Left cardiac atrium (tissue), 4 donors: ENCODE data around the gene LAMA5. TPM values are rescaled to one million over a fixed set of nuclear protein-coding genes. Genes with fewer than 3 reads are reported as not detected.
A peak's percentile ranks its signal among the peaks of the same experiment; 100 is the strongest.

Source experiments
- ATAC-seq, 2 donors: fragments of 200-7000 bp; cut with Tn5 transposase; one replicate each; pipeline ENCODE4 v1.9.1; 2020; ENCODE audit warnings: mild to moderate bottlenecking in 2 of 2, moderate library complexity in 2 of 2
- DNase-seq: peaks from one replicate; pipeline ENCODE4 v3.0.0-alpha.2; 2020
- intact Hi-C, 2 donors: fragments of 100-400 bp; cut with DNase I; formaldehyde crosslinking; loops; one replicate each; pipeline versions ENCODE4 v1.14.1 to v1.15.1; 2022 to 2023
- total RNA-seq, 2 donors: library from RNA; stranded (reverse); fragmentation: NEBNext Ultra II Directional; extraction: Animal tissue kit (Norgen Biotek cat#: 25700); gene quantifications; one replicate each; pipeline ENCODE4 v1.2.1, GENCODE V29; 2021
- donor health status: DM: no; HTN: yes; CAD: no.
- donor health status: DM: no; HTN: yes; CAD: no; lungs with severe emphysema.
- donor health status: DM: yes; HTN: yes; CAD: no.
- donor health status: Dilated cardiomyopathy.

The LAMA5 gene
- total RNA-seq, 2 donors from 2014 or later = 70.4 to 113 TPM

- intact Hi-C loops = no loop called here
- peak in 1 of 2 donors; percentile 9 for ATAC-seq
- DNase-seq = no peak
Observed at GRCh38 chr20:62291251-62292066, 75.7 kb downstream of the LAMA5 start.

- no peak for DNase-seq
- intact Hi-C loops = no loop called here
- no peak for ATAC-seq
Observed at GRCh38 chr20:62289898-62290297, 77.2 kb downstream of the LAMA5 start.

GRCh38 chr20:62289131-62289530 lies 78.0 kb downstream of the LAMA5 start:
- DNase-seq (no peak), ATAC-seq (no peak)
- intact Hi-C loops = no loop called here

GRCh38 chr20:62288535-62289105 lies 78.5 kb downstream of the LAMA5 start:
- no peak for DNase-seq
- intact Hi-C loops = no loop called here
- no peak for ATAC-seq

GRCh38 chr20:62287759-62288534 lies 79.2 kb downstream of the LAMA5 start:
- intact Hi-C loops = no loop called here
- ATAC-seq (no peak), DNase-seq (no peak)

- DNase-seq = no peak
- ATAC-seq = no peak
- intact Hi-C loops = no loop called here
Observed at GRCh38 chr20:62287129-62287528, 80.0 kb downstream of the LAMA5 start.

- ATAC-seq (peak; percentile 54 to 57), DNase-seq (peak; percentile 62)
- intact Hi-C loops = no loop called here
Observed at GRCh38 chr20:62286493-62287064, 80.5 kb downstream of the LAMA5 start.

GRCh38 chr20:62285722-62286121 lies 81.4 kb downstream of the LAMA5 start:
- peak; percentile 82 for DNase-seq
- intact Hi-C loops = no loop called here
- ATAC-seq = peak; percentile 6 to 25

GRCh38 chr20:62285151-62285550 lies 82.0 kb downstream of the LAMA5 start:
- ATAC-seq (no peak), DNase-seq (no peak)
- intact Hi-C loops = no loop called here

- ATAC-seq (no peak), DNase-seq (no peak)
- intact Hi-C loops = no loop called here
Observed at GRCh38 chr20:62284448-62284847, 82.7 kb downstream of the LAMA5 start.

GRCh38 chr20:62282877-62283503 lies 84.1 kb downstream of the LAMA5 start:
- DNase-seq (peak; percentile 72), ATAC-seq (peak; percentile 70 to 75)
- intact Hi-C loops = no loop called here

- DNase-seq (no peak), ATAC-seq (no peak)
- intact Hi-C loops = no loop called here
Observed at GRCh38 chr20:62282103-62282502, 85.0 kb downstream of the LAMA5 start.

GRCh38 chr20:62281161-62281933 lies 85.8 kb downstream of the LAMA5 start:
- intact Hi-C loops = no loop called here
- ATAC-seq (no peak), DNase-seq (no peak)

- ATAC-seq = no peak
- intact Hi-C loops = no loop called here
- DNase-seq = no peak
Observed at GRCh38 chr20:62280303-62280702, 86.8 kb downstream of the LAMA5 start.

GRCh38 chr20:62277253-62277652 lies 89.9 kb downstream of the LAMA5 start:
- DNase-seq (no peak), ATAC-seq (peak; percentile 19 to 72)
- intact Hi-C loops = no loop called here

- intact Hi-C loops = no loop called here
- ATAC-seq (peak; percentile 34 to 43), DNase-seq (no peak)
Observed at GRCh38 chr20:62276439-62276838, 90.7 kb downstream of the LAMA5 start.

- DNase-seq = no peak
- no peak for ATAC-seq
- intact Hi-C loops = no loop called here
Observed at GRCh38 chr20:62275219-62275618, 91.9 kb downstream of the LAMA5 start.

- DNase-seq (no peak), ATAC-seq (peak in 1 of 2 donors; percentile 81)
- intact Hi-C loops = no loop called here
Observed at GRCh38 chr20:62274332-62274950, 92.7 kb downstream of the LAMA5 start.
